LHCN-M2 (cell line): Measurements from ENCODE around the gene TAF5L. TPM values are rescaled to one million over a fixed set of nuclear protein-coding genes. Genes with fewer than 3 reads are reported as not detected.
"Not testable (repeated sequence)": the region's sequence is repeated elsewhere in the genome, so short reads cannot be mapped to it uniquely, and the experiment has no call there.

ENCODE experiments used
- DNase-seq: peaks from one replicate; pipeline ENCODE4 v3.0.0-alpha.2; 2012; ENCODE audit warnings: low read depth
- total RNA-seq: library from RNA; depleted of rRNA; stranded (reverse); fragments of >200 nt; gene quantifications from 2 replicates; pipeline ENCODE4 v1.2.3, GENCODE V29; 2014

Gene TAF5L
- total RNA-seq, 1 experiment from 2014 or later: 18.6 TPM

GRCh38 chr1:229570891-229571516, 54.9 kb downstream of the TAF5L start:
- no peak for DNase-seq

GRCh38 chr1:229570305-229570704, 55.6 kb downstream of the TAF5L start:
- no peak for DNase-seq

GRCh38 chr1:229567109-229567868, 58.6 kb downstream of the TAF5L start:
- DNase-seq: no peak

DNA sequence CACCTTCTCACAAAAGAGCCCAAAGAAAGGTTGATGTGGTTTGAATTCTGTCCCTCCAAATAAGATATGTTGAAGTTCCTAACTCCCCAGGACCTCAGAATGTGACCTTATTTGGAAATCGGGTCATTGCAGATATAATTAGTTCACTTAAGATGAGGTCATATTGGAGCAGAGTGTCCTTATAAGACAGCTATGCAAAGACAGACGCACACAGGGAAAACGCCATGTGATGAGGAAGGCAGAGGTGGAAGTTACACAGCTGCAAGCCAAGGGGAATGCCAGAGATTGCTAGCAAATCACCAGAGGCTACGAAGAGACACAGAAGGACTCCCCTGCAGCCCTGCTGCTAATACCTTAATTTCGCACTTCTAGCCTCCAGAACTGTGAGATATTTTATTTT, 62.2 kb downstream of the TAF5L start:
- no peak for DNase-seq

DNA sequence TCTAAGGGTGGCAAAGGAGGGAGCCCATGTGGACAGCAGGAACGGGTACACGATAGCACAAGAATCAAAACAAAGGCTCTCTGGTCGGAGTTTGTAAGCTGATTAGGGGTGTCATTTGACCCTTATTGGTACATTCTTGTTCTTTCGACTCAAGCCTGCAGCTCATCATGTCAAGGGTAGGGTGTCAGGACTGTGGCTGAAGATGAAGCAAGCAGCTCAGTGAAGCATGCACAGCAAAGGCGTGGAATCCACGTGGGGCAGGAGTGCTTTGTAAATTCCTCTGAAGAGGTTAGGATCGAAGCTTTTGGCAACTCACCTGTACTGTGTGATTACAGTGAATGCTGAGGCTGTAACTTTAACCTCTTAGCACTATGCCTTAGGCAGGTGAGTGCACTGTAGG, 62.7 kb downstream of the TAF5L start:
- no peak for DNase-seq

GRCh38 chr1:229562686-229563085, 63.2 kb downstream of the TAF5L start:
- no peak for DNase-seq

DNA sequence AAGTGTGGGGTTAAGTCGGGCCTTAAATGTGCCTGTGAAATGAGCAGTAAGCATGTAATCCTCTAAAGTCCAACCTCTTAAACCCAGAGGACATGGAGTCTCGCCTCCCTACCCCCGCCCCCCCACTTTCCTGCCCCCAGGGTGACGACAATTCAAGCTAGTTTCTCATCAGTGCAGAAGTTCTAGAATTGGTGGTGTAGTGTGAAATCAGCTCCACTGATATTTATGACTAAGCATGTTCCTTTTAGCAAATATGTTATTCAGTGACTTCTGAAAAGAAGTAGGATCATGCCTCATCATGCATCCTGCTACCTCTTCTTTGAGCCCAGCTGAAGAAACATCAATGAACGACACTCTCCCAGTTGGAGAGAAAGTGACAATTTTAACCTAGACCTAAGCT, 64.8 kb downstream of the TAF5L start:
- no peak for DNase-seq

DNA sequence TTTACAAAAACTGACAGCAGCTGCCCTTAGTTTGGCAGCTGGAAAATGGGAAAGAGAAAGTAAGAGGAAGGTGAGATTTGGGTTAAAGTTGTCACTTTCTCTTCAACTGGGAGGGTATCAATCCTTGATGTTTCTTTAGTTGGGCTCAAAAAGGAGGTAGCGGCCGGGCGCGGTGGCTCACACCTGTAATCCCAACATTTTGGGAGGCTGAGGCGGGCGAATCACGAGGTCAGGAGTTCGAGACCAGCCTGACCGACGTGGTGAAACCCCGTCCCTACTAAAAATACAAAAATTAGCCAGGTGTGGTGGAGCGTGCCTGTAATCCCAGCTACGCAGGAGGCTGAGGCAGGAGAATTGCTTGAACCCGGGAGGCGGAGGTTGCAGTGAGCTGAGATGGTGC, 65.8 kb downstream of the TAF5L start:
- DNase-seq: not testable (repeated sequence)

DNA sequence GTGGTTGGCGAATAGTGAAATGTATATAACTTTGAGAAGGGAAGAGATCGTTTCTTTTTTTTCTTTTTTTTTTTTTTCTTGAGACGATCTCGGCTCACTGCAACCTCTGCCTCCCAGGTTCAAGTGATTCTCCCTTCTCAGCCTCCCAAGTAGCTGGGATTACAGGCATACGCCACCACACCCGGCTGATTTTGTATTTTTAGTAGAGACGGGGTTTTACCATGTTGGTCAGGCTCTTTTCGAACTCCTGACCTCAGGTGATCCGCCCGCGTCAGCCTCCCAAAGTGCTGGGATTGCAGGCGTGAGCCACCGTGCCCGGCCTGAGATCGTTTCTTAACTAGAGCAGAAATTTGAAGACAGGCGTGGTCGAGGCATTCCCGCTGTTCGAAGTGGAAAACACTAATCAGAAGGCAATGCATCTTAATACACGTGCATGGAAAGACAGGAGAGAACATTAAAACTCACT, 66.6 kb downstream of the TAF5L start:
- not testable (repeated sequence) for DNase-seq

DNA sequence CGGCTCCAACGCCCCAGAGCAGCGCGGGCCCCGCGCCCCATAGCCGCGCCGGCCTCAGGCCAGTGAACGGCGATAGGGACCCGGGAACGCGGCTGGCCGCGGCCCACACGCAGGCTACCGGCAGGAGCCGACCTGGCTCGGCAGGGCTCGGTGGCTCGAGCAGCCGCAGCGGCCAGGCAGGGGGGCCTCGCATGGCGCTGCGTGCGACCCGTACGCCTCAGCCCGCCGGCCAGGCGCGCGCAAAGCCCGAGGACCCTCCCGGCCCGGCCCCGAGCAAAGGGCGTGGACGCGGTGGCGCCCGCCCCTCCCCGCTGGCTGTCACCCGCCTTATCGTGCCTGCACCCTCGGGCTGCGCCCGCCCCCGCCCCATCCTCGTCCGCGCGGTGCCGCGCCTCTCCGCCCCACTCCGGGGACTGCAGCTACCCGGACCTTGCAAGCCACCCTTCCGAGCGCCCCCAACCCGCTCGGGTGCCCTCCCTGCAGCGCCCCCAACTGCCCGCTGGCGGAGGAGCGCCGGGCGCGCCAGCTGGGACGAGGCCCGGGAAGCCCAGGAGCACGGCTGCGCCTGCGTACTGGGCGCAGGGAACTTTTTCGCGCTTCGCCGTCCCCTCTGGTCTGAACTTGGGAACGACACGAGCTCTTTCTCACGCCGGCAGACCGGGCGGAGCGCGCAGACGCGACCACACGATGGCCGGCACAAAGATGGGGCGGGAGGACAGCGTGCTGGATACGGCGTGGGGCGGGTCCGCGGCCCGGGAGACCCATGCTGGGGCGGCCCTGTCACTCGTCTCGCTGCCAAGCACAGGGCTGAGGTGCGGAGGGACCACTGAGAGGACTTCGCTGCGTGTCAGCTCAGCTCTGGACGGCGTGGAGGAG, 67.2 kb downstream of the TAF5L start, which contains the start of gene ABCB10:
TSS of gene ABCB10 (minus strand) at position 248 of the 876 bp plus-strand sequence. CDS start at position 193, 55 bp downstream.
- DNase-seq: peak; percentile 95

DNA sequence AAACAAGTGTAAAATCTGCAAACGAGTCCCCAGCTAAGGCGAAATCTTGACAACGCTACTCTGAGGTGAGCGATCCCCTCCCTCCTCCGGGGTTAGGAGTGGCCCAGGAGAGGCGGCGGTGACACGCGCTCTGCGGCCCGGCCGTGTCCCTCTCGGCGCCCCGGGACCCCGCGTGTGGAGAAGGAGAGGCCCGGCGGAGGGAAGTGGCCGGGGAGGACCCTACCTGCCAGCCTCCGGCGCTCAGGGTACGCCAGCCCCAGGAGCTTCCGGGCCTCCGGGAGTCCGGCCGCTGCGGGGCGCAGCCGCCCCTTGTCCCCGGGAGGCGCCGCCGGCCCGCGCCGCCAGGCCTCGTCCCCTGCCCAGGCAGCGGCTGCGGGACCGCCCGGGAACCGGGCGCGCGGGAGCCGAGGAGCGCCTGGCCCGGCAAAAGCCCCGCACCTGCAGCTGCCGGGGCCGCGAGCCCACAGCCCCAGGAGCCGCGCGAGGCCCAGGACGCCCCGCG, 68.0 kb downstream of the TAF5L start:
- no peak for DNase-seq

DNA sequence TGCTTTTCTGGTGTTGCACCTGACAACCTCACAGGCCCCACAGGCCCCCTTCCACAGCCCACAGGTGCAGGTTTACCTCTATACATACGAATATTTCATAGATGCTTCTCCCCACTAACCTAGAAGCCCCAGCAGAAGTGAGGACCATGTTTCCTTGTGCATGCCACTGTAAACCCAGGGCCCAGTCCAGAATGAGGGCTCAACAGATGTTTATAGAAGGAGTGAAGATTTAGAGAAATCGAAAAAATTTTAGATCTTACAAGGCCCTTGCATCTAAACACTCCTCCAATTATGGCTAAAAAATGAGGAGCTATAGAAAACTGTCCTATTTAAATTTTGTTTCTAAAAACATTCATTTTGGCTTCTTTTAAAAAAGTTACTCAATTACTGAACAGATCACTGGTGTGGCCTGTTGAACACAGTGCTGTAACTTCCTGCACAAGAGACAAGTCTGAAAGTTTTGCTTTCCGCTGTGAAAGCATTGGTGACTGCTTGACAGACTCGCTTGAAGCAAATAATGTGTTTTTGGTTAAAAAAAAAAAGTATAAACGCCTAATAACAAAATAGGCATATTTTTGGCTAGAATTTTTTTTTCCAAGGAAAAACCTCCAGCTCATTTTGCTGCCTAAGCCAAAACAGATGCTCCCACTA, 68.6 kb downstream of the TAF5L start:
- no peak for DNase-seq

DNA sequence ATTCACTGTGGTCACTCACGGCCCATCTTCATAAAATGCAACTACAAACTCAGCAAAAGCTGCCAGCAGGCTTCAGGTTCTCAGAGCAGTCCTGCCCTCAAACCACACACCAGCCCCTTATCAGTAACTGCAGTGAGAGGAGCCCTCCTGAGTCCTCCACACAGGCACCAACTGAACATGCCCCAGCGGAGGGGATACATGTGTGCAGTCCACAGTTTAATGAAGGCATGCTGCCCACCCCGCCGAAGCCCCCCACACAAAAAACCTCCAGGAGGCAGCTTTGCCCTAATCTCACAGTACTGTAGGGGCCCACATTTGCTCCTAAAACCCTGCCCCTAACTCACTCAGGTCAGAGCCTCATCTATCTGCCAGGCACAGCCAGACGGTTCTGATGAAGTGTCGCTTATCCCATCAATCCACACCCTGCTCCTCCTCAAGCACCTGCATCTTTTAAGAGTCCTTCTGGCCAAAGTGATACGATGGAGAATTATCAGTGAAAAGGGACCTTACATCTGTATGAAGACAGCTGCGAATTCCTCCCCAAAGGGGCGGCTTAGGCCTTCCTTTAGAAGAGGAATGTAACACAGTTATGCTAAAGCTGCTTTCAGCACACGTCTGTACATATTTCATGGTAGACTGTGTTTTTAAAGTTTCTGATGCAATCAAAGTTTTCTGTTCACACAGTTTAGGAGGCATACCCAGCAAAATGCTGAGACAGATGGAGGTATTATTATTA, 70.9 kb downstream of the TAF5L start:
- no peak for DNase-seq

DNA sequence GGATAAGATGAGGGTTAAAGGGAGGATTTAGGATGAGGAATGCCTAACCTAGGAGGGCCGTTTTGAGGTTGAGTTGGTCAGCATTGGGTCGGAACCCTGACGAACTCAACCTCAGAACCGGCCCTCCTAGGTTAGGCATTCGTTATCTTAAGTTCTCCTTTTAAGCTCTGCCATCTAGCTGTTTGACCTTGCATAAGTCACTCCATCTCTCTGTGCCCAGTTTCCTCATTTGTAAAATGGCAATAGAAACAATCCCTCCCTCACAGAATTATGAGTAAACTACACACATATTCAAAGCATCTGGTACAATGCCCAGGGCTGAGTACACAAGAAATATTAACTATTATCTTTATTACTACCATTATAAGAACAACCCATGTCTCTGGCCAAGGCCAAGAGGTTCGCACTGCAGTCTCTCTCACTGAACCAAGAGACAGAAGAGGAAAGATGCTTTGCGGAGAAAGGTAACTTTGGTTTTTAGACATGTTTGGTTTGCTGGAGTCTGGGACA, 72.2 kb downstream of the TAF5L start:
- no peak for DNase-seq

- no peak for DNase-seq
These were observed 73.2 kb downstream of the TAF5L start for GRCh38 chr1:229552732-229553131.

DNA sequence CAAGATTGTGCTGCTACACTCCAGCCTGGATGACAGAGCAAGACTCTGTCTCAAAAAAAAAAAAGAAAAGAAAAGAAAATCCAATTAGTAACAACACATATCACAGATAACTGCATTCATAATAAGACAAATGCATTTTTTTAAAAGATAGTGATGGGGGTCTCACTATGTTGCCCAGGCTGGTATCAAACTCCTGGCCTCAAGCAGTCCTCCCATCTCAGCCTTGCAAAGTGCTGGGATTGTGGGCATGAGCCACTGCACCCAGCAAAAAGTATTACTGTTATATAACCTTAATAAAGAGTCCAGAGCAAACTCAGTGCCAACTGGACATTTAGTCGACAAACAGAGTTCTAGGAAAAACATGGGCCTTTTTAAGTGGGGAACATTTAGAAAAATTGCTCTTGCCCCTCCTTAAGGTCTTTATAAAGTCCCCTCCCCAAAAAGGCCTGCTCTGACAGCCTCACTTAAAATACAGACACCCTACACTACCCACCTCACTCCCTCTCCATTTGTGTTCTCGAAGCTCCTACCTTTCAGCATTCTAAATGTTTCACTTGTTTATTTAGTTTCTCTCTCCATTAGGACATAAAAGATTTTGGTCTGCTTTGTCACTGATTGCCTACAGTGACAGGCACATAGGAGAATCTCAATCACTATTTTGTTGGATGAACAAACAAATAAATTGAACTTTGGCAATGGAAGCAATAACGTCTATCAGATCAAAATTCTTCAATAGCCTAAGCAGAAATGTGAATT, 74.9 kb downstream of the TAF5L start:
- no peak for DNase-seq

DNA sequence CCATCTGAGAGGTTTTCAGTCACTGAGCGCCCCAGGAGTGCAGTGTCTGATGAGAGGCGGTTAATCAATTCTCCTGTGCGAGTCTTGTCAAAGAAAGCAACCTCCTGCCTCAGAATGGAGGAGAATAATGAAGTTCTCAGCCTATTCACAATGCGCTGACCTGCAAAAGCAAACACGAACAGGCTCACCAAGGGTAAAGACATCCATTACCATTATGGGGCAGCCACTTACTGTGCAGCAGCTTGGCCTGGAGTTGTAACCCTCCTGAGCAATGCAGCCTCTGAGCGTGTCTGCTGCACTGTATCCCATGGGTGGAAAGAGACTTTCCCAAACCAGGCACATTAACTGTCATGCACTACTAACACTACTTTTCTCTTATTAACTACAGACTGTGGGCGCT, 78.4 kb downstream of the TAF5L start:
- no peak for DNase-seq

GRCh38 chr1:229544587-229544986, 81.3 kb downstream of the TAF5L start:
- no peak for DNase-seq
